HL-60 (cell line): ENCODE measurements around the gene TMEM250.

Experiments used
- CTCF ChIP-seq: IDR thresholded peaks from one replicate; pipeline ENCODE4 v1.5.1; 2011; ENCODE audit warnings: low read length, control low read depth, inconsistent platforms; ENCODE audit not compliant: insufficient read depth
- GABPA ChIP-seq: IDR thresholded peaks from 2 replicates; pipeline ENCODE4 v1.6.1; 2012; ENCODE audit warnings: low read depth
- POLR2AphosphoS5 ChIP-seq: IDR thresholded peaks from 2 replicates; pipeline ENCODE4 v1.6.1; 2012; ENCODE audit warnings: low read depth
- REST ChIP-seq: IDR thresholded peaks from 2 replicates; pipeline ENCODE4 v1.6.1; 2012; ENCODE audit warnings: low read depth; ENCODE audit not compliant: insufficient replicate concordance
- SPI1 ChIP-seq: IDR thresholded peaks from 2 replicates; pipeline ENCODE4 v1.6.1; 2012; ENCODE audit warnings: low read depth, mild to moderate bottlenecking, borderline replicate concordance

- no peak for TF ChIP-seq CTCF
- TF ChIP-seq REST = no peak
- no peak for TF ChIP-seq POLR2AphosphoS5
- no peak for TF ChIP-seq SPI1
- no peak for TF ChIP-seq GABPA
Observed at GRCh38 chr9:136149853-136150252, 31.2 kb upstream of the TMEM250 start.
